GM21515 (cell line): ENCODE results near the gene DDX54.

Source experiments
- ATAC-seq: cut with Tn5 transposase; IDR thresholded peaks from one replicate; pipeline ENCODE4 v1.9.1; 2021; ENCODE audit not compliant: unreplicated experiment

DDX54 gene

DNA sequence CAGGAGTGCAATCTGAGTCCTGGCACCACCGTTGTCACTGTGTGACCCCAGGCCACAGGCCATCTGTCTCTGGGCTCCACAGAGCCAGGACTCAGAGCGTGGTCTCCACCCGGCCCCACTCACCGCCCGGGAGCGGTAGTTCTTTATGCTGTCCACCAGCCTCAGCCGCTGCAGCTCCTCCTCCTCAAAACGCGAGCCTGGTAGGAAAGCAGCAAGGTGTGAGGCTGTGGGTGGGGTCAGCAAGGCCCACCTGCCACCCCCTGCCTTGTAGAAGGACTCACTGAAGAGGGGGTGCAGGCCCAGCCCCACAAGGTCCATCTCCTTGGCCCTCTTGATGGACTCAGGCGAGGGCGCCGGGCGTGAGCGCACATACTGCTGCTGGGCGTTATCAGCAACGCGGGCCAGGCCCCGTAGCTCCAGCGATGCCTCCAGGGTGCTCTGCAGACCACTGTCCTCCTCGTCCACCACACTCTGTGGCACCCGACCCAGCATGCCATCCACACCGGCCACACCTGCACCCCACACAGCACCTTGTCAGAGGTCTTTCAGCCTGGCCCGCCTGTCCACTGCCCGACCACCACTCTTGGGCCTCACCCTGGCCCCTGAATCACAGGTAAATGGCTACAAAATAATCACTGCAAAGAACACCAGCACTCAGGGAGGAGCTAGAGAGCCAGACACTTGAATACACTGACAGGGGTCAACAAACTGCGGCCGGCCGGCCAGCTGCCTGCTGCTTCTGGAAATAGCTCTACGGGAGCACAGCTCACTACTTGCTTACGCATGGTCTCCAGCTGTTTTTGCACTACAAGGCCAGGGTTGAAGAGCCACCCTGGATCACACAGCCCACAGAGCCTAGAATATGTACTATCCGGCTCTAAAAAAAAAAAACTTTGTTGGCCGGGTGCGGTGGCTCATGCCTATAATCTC lies 19.5 kb downstream of the DDX54 start:
- no peak for ATAC-seq

DNA sequence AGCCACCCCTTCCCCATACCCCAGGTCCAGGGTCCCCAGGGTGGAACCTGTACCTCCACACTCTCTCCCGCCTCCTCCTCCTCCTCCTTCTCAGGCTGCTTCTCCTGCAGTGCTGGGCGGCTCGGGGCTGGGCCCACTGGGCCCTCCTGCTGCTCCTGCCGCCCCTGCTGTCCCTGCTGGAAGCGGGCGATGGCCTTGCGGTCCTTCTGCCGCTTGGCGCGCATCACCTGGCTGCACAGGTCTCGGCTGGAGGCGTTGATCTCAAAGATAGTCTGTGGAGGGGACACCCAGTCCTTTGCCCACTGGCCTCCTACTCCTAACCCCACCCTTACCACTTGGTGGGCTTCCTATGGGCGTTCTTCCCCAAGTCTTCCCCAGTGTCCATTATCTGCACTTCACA lies 21.3 kb downstream of the DDX54 start:
- ATAC-seq, result no peak

DNA sequence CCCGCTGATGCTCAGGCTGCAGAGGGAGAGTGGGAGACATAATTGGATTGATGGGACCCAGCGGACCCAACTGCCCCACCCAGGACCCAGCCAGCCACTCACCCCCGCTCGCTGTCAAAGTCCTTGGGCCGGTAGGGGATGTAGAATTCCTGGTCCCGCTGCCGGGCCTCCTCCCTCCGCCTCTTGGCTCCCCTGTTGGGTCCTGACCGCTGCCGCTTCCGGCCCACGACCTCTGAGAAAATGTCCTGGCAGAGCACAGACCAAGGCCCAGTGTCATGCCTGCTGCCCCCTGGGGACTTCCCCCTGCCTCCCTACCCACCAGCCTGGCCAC lies 22.3 kb downstream of the DDX54 start:
- ATAC-seq, result no peak

DNA sequence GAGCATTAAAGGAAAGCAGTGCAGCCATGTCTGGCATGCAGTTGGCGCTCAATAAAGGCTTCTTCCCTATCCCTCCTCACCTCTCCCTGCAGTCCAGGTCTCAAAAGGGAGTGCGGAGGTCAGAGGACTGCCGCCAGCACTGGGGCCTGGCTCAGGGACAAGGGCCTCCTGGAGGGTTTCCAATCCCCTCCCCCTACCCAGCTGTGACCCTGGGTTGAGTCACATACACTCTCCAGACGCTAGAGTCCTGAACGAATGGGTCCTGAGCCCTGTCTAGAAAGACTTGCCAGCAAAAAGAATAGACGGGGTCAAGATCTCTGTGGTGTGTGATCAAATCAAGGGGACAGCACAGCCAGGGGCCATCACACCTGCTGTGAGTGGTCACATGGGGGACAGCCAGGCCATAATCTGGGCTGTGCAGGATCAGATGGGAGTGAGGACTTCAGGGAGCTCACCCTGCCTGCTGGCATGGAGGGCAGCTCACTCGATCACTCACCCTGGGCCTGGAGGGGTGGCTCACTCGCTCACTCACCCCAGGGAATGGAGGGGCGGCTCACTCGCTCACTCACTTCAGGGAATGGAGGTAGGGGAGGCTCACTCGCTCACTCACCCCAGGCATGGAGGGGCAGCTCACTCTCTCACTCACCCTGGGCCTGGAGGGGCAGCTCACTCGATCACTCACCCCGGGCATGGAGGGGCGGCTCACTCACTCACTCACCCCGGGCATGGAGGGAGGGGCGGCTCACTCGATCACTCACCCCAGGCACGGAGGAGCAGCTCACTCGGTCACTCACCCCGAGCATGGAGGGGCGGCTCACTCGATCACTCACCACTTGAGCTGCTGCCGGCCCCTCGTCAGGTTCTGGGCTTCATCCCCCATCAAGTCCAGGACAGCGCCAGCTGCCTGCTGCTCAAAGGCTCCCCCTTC lies 22.9 kb downstream of the DDX54 start:
- no peak for ATAC-seq

DNA sequence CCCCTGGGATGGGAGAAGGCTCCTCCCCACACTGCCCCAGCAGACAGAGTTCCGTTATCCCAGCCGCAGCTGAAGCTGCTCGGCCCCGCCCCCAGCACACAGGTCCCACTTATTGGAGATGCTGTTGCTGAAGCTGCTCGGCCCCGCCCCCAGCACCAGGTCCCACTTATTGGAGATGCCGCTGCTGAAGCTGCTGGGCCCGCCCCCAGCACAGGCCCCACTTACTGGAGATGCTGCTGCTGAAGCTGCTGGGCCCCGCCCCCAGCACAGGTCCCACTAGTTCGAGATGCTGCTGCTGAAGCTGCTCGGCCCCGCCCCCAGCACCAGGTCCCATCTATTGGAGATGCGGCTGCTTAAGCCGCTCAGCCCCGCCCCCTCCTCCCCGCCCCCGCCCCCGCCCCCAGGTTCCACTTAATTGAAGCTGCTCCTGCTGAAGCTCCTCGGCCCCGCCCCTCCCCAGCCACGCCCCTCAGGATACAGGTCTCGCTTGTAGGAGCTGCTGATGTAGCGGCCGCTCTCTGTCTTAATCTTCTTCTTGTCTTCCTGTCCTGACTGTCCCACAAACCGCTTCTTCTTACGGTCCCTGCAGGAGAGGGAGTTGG lies 23.8 kb downstream of the DDX54 start:
- no peak for ATAC-seq

DNA sequence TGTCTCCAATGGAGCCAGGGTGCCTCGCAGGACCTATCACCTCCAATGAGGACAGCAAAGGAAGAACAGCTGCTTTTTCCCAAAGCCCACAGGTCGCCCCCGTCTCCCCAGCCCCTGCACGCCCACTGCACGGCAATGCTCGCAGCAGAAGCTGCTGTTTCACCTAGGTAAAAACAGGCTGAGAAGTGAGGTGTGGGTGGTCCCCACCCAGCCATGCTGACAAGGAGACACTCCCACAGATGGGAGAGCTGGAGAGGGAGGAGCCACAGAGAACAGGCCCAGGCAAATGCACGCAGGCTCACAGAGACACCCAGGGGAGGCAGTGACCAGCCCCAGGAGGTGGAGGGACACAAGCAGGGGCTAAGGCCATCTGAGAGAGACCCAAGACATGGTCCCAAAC lies 25.3 kb downstream of the DDX54 start:
- no peak for ATAC-seq

DNA sequence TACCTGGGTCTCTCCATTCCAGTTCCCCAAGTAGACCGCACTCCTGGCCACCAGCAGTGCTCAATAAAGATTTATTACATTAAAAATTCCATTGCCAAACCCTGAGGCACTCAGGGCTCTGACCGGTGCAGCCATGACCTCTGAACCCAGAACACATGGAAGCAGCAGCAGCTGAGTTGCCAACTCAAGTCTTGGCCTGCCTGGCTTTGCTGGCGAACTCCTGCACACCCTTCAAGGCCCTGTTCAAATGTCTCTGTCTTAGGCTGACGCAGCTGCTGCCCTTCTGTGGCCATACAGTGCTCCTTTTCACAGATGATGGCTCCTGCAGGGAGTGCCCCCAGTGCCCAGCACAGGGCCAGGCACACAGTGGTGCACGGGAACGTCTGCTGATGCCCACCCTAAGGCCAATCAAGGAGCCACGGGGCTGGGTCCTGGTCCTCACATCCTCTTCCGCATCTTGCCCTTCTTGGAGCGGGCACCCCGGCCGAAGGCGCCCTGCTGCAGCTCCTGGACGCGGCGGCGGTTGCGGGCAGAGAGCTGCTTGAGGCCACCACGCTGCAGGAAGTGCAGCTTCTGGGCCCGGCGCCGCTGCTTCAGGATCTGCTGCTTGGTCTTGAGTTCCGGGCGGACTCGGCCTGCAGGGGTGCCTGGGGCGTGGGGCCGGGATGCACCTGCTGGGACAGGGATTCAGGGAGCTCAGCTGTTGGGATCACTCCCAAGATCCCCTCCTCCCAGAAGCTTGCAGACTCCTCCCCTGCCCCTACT lies 26.7 kb downstream of the DDX54 start:
- no peak for ATAC-seq

DNA sequence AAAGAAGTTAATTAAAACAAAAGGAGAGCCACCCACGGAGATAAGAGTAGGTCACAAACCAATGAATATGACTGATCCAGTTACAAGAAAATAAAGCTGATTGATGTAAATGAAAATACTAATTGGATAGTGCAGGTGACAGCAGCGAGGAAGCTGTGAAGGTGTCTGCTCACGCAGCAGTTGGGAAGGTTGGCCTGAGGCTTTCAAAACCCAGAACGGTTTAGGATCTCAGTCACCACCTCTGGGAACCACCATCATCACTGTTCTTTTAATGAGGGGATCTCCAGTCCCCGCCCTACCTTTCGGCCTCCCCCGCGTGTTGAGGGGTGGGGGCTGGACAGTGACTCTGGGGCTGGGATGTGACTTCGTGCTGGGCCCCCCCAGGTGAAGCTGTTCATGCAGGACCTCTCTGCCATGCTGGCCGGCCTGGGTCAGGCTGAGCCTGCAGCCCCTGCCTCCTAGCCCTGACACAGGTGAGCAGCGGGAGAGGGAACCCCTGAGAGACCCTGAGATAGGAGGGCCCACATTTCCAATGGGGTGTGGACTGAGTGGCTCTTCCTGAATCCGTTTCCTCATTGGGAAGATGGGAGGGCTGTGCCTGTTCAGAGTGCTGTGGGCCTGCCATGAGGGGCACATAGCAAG lies 27.9 kb downstream of the DDX54 start:
- no peak for ATAC-seq

DNA sequence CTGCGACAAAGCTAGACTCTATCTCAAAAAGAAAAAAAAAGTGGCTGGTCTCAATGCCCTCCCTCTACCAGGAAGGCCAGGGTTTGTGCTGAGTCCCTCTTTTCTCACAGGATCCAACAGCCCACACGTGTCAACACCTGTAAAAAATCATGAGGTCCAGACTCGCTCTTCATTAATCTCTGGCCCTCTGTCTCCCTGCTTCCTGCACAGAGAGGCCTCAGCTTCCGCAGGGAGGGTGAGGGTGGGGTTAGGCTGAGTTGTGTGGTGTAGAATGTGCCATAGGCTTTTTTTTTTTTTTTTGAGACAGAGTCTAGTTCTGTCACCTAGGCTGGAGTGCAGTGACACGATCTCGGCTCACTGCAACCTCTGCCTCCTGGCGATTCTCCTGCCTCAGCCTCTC lies 29.6 kb downstream of the DDX54 start:
- ATAC-seq, result no peak

DNA sequence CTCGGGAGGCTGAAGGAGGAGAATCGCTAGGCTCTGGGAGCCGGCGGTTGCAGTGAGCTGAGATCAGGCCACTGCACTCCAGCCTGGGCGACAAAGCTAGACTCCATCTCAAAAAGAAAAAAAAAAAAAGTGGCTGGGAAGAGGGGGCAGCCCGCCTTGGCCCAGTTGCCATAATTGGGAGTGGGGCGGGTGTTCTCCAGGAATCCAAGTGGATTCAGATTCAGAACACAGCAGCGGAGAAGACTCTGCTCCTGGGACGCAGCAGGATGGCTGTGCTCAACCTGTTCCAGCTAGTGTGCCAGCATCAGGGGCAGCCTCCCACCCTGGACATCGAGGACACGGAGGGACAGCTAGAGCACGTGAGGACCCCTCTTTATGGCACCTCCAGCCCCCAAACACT lies 30.2 kb downstream of the DDX54 start:
- no peak for ATAC-seq

DNA sequence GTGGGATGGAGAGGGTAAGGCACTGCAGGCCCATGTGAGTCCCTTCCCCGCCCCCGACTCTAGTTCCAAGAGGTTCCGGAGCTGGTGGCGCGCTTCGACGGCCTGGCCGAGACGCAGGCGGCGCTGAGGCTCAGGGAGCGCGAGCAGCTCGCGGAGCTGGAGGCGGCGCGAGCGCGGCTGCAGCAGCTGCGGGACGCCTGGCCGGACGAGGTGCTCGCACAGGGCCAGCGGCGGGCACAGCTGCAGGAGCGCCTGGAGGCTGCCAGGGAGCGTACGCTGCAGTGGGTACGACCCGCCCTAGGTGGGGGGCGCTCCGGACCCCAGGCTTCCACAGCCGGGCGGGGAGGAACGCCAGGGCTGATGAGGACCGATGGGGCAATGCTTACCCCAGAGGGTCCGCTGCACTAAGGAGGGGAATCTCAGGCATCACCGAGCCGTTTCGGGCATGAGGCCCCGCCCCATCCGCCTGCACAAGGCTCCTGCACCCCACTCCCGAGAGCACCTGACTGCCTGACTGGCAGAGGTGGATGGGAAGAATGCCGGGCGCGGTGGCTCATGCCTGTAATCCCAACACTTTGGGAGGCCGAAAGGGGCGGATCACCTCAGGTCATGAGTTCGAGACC lies 30.8 kb downstream of the DDX54 start:
- no peak for ATAC-seq

DNA sequence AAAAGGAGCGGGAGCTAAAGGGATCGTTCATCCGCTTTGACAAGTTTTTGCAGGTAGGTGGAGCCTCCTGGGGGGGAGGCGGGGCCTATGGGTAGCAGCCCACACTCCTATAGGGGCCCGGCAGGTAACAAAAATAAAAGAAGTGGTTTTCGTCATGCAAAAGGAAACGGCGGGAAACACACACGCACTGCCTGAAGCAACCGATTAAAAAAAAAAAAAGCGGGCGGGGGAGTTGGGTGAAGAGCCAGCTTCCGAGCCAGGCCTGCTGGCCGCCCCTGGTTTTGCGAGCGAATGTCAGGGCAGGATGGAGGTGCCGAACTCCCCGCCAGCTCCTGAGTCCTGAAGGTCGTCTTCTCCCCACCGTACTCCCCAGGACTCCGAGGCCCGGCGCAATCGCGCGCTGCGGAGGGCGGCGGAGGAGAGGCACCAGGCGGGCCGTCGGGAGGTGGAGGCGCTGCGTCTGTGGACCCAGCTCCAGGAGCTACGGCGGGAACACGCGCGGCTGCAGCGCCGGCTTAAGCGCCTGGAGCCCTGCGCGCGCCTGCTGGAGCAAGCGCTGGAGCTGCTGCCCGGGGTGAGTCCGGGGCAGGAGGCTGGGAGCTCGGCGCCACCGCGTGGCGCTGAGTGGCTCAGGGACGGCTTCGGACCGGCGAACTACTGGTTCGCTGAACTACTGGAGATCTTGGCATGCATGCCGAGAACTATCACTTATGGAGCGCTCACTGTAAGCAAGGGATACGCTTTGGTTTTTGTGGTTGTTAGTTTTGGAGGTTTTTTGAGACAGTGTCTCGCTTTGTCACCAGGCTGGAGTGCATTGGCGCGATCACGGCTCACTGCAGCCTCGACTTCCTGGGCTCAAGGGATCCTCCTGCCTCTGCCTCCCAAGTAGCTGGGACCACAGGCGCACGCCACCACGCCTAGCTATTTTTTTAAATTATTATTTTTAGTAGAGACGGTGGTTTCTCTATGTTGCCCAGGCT lies 32.2 kb downstream of the DDX54 start:
- ATAC-seq, result no peak

DNA sequence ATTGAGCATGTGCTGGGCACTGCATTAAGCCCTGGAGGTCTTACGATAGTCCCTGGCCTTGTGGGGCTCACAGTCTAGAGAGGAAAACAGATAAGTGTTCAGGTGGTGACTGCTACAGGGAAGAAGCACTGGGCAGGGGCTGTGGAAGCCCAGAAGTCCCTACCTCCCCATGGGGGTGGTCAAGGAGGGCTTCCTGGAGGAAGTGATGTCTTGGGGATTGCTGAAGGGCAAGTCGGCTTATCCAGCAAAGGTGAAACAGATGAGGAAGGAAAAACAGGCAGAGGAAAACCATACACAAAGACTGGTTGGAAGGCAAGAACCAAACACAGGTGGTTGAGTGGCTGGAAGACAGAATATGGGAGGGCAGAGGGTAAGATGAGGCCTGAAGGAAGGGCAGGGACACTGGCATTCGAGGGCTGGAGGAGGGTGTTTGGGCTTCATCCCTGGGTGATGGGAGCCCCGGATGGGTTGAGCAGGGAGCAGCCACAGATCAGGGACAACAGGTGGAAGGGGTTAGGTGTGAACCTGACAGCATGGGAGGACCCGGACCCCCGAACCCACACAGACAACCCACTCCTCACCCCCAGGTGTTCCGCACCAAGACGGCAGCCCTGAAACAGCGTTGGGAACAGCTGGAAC lies 33.0 kb downstream of the DDX54 start:
- no peak for ATAC-seq

DNA sequence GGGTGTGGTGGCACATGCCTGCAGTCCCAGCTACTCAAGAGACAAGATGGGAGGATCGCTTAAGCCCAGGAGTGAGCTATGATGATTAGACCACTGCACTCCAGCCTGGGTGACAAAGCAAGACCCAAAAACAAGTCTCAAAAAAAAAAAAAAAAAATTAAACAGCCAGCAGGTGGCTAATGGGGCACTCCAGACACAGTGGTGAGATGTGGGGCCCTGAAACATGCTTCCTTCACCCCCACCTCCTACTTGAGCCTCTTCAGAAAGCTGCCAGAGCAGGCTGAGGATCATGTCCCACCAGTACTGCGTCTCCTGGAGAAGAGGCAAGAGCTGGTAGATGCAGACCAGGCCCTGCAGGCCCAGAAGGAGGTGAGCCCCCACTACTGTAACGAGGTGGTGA lies 33.6 kb downstream of the DDX54 start:
- ATAC-seq, result no peak

DNA sequence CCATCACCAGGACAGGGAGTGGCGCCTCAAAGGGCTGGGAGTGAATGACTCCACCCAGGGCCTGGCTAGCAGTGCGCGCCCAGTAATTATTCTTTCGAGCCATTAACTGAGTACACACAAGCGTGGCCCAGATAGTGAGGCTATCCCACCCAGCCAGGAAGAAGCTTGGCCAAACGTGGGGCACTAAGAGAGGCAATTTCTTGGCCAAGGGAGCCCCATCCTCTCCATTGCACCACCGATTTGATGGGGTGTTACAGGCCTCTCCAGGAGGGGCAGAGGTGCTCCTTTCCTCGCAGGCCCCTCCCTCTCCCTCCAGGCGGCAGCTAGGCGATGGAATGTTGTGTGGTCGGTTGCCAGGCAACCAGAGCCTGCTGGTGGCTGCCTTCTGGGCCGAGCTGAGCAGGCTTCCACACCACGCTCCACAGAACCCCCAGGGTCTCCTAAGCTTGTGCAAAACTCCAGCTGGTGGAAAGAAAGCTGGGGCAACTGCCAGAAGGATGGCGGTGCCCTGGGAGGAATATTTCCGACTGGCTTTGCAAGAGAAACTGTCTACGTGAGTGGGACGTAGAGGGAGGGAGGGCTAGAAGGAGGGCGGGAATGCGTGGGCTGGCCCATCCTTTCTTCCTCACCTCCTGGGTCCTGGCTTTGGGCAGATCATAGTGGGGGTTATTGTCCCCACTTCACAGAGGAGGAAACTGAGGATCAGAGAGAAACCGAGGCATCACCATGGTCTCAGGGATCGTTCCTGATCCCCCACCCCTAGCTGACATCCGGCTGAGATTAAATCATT lies 35.7 kb downstream of the DDX54 start, which contains the start of gene CFAP73:
TSS of gene CFAP73 (plus strand) at position 364 of the 790 bp plus-strand sequence. CDS start at position 498, 134 bp downstream.
- no peak for ATAC-seq

DNA sequence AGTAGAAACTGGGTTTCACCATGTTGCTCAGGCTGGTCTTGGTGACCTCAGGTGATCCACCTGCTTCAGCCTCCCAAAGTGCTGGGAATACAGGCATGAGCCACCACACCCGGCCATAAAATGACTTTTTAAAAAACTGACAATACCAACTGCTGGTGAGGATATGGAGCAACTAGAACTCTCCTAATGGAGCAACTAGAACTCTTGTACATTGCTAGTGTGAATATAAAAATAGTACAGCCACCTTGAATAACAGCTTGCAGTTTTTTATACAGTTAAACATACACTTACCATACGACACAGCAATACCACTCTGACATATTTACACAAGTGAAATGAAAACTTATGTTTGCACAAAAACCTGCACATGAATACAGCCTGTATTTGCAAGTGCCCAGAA lies 38.3 kb downstream of the DDX54 start:
- no peak for ATAC-seq
